SK-N-SH treated with all-trans-retinoic acid at 6 μM for 48 hours (cell line): Measurements from ENCODE around the gene ZNF442.

Experiments used
- ATAC-seq: fragments of 200-7000 bp; cut with Tn5 transposase; 3 replicates; pipeline ENCODE4 v1.9.1; 2020; ENCODE audit warnings: mild to moderate bottlenecking, moderate library complexity
- ARNTL ChIP-seq: fragments of 450-650 bp; formaldehyde crosslinking; IDR thresholded peaks from 2 replicates; pipeline ENCODE4 v1.5.0; 2020; ENCODE audit warnings: low read depth, mild to moderate bottlenecking, moderate library complexity, borderline replicate concordance
- BACH2 ChIP-seq: fragments of 250-450 bp; sonication (Bioruptor Pico); IDR thresholded peaks from 2 replicates; pipeline ENCODE4 v1.9.0; 2021; ENCODE audit warnings: mild to moderate bottlenecking, borderline replicate concordance
- CSDC2 ChIP-seq: fragments of 250-450 bp; sonication (Bioruptor Pico); IDR thresholded peaks from 2 replicates; pipeline ENCODE4 v1.5.0; 2020; ENCODE audit warnings: mild to moderate bottlenecking, moderate library complexity
- ESRRG ChIP-seq: fragments of 250-450 bp; sonication (Bioruptor Pico); IDR thresholded peaks from 2 replicates; pipeline ENCODE4 v1.6.1; 2021; ENCODE audit warnings: mild to moderate bottlenecking
- GLIS3 ChIP-seq: fragments of 250-450 bp; sonication (Bioruptor Pico); IDR thresholded peaks from 2 replicates; pipeline ENCODE4 v1.5.0; 2020; ENCODE audit warnings: mild to moderate bottlenecking, moderate library complexity
- OSR1 ChIP-seq: fragments of 250-450 bp; sonication (Bioruptor Pico); IDR thresholded peaks from 2 replicates; pipeline ENCODE4 v1.8.0; 2022; ENCODE audit warnings: moderate library complexity, mild to moderate bottlenecking, inconsistent platforms
- RARB ChIP-seq: fragments of 250-450 bp; sonication (Bioruptor Pico); IDR thresholded peaks from 2 replicates; pipeline ENCODE4 v1.8.0; 2021; ENCODE audit warnings: mild to moderate bottlenecking, moderate library complexity
- SNAI2 ChIP-seq: fragments of 250-450 bp; sonication (Bioruptor Pico); IDR thresholded peaks from 2 replicates; pipeline ENCODE4 v1.5.0; 2020; ENCODE audit warnings: mild to moderate bottlenecking, moderate library complexity
- TOX ChIP-seq: fragments of 250-450 bp; sonication (Bioruptor Pico); IDR thresholded peaks from 2 replicates; pipeline ENCODE4 v1.8.0; 2021; ENCODE audit warnings: mild to moderate bottlenecking, moderate library complexity, borderline replicate concordance
- ZC3H10 ChIP-seq: fragments of 250-450 bp; sonication (Bioruptor Pico); IDR thresholded peaks from 2 replicates; pipeline ENCODE4 v1.5.1; 2021; ENCODE audit warnings: mild to moderate bottlenecking, moderate library complexity
- ZFP3 ChIP-seq: fragments of 250-450 bp; sonication (Bioruptor Pico); IDR thresholded peaks from 2 replicates; pipeline ENCODE4 v1.5.0; 2020; ENCODE audit warnings: mild to moderate bottlenecking, moderate library complexity
- ZFP30 ChIP-seq: fragments of 450-650 bp; formaldehyde crosslinking; IDR thresholded peaks from 2 replicates; pipeline ENCODE4 v1.5.0; 2022; ENCODE audit warnings: mild to moderate bottlenecking, moderate library complexity
- ZNF565 ChIP-seq: fragments of 450-650 bp; formaldehyde crosslinking; conservative IDR thresholded peaks from 2 replicates; pipeline ENCODE4 v1.5.0; 2020; ENCODE audit warnings: low read depth, mild to moderate bottlenecking, moderate library complexity
- ZNF70 ChIP-seq: fragments of 450-650 bp; formaldehyde crosslinking; IDR thresholded peaks from 2 replicates; pipeline ENCODE4 v1.5.0; 2020; ENCODE audit warnings: mild to moderate bottlenecking, moderate library complexity
- ZNF8 ChIP-seq: fragments of 450-650 bp; formaldehyde crosslinking; IDR thresholded peaks from 2 replicates; pipeline ENCODE4 v1.5.0; 2020; ENCODE audit warnings: mild to moderate bottlenecking, moderate library complexity
- TF ChIP-seq, protein P1 (sequence below): fragments of 250-450 bp; sonication (Bioruptor Pico); IDR thresholded peaks from 2 replicates; pipeline ENCODE4 v1.5.0; 2020; ENCODE audit warnings: mild to moderate bottlenecking, moderate library complexity
- TF ChIP-seq, protein P2 (sequence below): fragments of 250-450 bp; sonication (Bioruptor Pico); IDR thresholded peaks from 2 replicates; pipeline ENCODE4 v1.8.0; 2020; ENCODE audit warnings: mild to moderate bottlenecking, moderate library complexity, borderline replicate concordance
- TF ChIP-seq, protein P3 (sequence below): fragments of 250-450 bp; sonication (Bioruptor Pico); IDR thresholded peaks from 2 replicates; pipeline ENCODE4 v1.5.1; 2021; ENCODE audit warnings: mild to moderate bottlenecking, moderate library complexity
- TF ChIP-seq, protein P4 (sequence below): fragments of 250-450 bp; sonication (Bioruptor Pico); IDR thresholded peaks from 2 replicates; pipeline ENCODE4 v1.5.1; 2020; ENCODE audit warnings: low read depth, mild to moderate bottlenecking, moderate library complexity
- TF ChIP-seq, protein P5 (sequence below): fragments of 250-450 bp; sonication (Bioruptor Pico); IDR thresholded peaks from 2 replicates; pipeline ENCODE4 v1.8.0; 2021; ENCODE audit warnings: low read depth, mild to moderate bottlenecking, moderate library complexity, borderline replicate concordance

The ZNF442 gene

DNA sequence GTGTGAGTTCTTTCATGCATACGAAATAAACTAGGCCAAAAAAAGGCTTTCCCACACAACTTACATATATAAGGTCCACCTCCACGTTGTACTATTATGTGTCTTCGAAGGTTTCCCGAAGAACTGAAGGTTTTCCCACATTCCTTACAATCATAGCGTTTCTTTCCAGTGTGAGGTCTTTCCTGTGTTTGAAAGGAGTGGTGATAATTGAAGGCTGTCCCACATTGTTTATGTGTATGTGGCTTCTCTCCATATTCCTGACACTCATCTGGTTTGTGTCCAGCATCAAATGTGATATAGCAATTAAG, 14.6 kb downstream of the ZNF442 start:
- no peak for ATAC-seq
- TF ChIP-seq, protein P1, sequence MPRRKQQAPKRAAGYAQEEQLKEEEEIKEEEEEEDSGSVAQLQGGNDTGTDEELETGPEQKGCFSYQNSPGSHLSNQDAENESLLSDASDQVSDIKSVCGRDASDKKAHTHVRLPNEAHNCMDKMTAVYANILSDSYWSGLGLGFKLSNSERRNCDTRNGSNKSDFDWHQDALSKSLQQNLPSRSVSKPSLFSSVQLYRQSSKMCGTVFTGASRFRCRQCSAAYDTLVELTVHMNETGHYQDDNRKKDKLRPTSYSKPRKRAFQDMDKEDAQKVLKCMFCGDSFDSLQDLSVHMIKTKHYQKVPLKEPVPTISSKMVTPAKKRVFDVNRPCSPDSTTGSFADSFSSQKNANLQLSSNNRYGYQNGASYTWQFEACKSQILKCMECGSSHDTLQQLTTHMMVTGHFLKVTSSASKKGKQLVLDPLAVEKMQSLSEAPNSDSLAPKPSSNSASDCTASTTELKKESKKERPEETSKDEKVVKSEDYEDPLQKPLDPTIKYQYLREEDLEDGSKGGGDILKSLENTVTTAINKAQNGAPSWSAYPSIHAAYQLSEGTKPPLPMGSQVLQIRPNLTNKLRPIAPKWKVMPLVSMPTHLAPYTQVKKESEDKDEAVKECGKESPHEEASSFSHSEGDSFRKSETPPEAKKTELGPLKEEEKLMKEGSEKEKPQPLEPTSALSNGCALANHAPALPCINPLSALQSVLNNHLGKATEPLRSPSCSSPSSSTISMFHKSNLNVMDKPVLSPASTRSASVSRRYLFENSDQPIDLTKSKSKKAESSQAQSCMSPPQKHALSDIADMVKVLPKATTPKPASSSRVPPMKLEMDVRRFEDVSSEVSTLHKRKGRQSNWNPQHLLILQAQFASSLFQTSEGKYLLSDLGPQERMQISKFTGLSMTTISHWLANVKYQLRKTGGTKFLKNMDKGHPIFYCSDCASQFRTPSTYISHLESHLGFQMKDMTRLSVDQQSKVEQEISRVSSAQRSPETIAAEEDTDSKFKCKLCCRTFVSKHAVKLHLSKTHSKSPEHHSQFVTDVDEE (CRISPR knock-in tag) = no peak
- no peak for TF ChIP-seq ZNF565 (CRISPR knock-in tag)
- TF ChIP-seq, protein P2, sequence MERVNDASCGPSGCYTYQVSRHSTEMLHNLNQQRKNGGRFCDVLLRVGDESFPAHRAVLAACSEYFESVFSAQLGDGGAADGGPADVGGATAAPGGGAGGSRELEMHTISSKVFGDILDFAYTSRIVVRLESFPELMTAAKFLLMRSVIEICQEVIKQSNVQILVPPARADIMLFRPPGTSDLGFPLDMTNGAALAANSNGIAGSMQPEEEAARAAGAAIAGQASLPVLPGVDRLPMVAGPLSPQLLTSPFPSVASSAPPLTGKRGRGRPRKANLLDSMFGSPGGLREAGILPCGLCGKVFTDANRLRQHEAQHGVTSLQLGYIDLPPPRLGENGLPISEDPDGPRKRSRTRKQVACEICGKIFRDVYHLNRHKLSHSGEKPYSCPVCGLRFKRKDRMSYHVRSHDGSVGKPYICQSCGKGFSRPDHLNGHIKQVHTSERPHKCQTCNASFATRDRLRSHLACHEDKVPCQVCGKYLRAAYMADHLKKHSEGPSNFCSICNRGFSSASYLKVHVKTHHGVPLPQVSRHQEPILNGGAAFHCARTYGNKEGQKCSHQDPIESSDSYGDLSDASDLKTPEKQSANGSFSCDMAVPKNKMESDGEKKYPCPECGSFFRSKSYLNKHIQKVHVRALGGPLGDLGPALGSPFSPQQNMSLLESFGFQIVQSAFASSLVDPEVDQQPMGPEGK (CRISPR knock-in tag) = no peak
- TF ChIP-seq, protein P3, sequence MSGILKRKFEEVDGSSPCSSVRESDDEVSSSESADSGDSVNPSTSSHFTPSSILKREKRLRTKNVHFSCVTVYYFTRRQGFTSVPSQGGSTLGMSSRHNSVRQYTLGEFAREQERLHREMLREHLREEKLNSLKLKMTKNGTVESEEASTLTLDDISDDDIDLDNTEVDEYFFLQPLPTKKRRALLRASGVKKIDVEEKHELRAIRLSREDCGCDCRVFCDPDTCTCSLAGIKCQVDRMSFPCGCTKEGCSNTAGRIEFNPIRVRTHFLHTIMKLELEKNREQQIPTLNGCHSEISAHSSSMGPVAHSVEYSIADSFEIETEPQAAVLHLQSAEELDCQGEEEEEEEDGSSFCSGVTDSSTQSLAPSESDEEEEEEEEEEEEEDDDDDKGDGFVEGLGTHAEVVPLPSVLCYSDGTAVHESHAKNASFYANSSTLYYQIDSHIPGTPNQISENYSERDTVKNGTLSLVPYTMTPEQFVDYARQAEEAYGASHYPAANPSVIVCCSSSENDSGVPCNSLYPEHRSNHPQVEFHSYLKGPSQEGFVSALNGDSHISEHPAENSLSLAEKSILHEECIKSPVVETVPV (CRISPR knock-in tag) = no peak
- TF ChIP-seq, protein P4, sequence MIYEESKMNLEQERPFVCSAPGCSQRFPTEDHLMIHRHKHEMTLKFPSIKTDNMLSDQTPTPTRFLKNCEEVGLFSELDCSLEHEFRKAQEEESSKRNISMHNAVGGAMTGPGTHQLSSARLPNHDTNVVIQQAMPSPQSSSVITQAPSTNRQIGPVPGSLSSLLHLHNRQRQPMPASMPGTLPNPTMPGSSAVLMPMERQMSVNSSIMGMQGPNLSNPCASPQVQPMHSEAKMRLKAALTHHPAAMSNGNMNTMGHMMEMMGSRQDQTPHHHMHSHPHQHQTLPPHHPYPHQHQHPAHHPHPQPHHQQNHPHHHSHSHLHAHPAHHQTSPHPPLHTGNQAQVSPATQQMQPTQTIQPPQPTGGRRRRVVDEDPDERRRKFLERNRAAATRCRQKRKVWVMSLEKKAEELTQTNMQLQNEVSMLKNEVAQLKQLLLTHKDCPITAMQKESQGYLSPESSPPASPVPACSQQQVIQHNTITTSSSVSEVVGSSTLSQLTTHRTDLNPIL (CRISPR knock-in tag) = no peak
- TF ChIP-seq BACH2 (CRISPR knock-in tag) = no peak
- no peak for TF ChIP-seq ZFP30
- TF ChIP-seq ZNF70 = no peak
- TF ChIP-seq TOX (CRISPR knock-in tag) = no peak
- TF ChIP-seq, protein P5, sequence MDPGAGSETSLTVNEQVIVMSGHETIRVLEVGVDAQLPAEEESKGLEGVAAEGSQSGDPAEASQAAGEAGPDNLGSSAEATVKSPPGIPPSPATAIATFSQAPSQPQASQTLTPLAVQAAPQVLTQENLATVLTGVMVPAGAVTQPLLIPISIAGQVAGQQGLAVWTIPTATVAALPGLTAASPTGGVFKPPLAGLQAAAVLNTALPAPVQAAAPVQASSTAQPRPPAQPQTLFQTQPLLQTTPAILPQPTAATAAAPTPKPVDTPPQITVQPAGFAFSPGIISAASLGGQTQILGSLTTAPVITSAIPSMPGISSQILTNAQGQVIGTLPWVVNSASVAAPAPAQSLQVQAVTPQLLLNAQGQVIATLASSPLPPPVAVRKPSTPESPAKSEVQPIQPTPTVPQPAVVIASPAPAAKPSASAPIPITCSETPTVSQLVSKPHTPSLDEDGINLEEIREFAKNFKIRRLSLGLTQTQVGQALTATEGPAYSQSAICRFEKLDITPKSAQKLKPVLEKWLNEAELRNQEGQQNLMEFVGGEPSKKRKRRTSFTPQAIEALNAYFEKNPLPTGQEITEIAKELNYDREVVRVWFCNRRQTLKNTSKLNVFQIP (CRISPR knock-in tag) = no peak
- no peak for TF ChIP-seq ZFP3 (CRISPR knock-in tag)
- no peak for TF ChIP-seq GLIS3 (CRISPR knock-in tag)
- TF ChIP-seq RARB (CRISPR knock-in tag) = no peak
- no peak for TF ChIP-seq SNAI2 (CRISPR knock-in tag)
- no peak for TF ChIP-seq ARNTL
- TF ChIP-seq ZC3H10 (CRISPR knock-in tag) = no peak
- TF ChIP-seq OSR1 (CRISPR knock-in tag) = no peak
- TF ChIP-seq CSDC2 (CRISPR knock-in tag) = no peak
- no peak for TF ChIP-seq ZNF8
- no peak for TF ChIP-seq ESRRG (CRISPR knock-in tag)

DNA sequence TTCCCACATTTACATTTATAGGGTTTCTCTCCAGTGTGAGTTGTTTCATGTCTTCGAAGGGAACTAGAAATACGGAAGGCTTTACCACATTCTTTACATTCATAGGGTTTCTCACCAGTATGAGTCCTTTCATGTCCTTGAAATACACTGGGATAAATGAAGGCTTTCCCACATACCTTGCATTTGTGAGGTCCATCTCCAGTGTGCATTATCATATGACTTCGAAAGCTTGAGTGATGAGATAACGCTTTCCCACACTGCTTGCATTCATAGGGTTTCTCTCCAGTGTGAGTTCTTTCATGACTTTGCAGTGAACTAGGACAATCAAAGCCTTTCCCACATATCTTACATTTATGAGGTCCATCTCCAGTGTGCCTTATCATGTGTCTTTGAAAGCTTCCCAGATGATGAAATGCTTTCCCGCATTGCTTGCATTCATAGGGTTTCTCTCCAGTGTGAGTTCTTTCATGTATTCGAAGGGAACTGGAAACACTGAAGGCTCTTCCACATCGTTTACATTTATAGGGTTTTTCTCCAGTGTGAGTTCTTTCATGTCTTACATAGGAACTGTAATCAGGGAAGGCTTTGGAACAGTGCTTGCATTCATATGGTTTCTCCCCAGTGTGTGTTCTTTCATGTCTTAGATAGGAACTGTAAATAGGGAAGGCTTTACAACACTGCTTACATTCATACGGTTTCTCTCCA, 15.1 kb downstream of the ZNF442 start:
- ATAC-seq = no peak
- TF ChIP-seq, protein P2 (CRISPR knock-in tag) = no peak
- TF ChIP-seq GLIS3 (CRISPR knock-in tag) = no peak
- TF ChIP-seq, protein P1 (CRISPR knock-in tag) = no peak
- TF ChIP-seq, protein P5 (CRISPR knock-in tag) = no peak
